Loucy (cell line): ENCODE measurements around the gene CD58.

ENCODE experiments used
- H2AFZ ChIP-seq: fragments of 200-600 bp; sonication (generic); 2 replicates; pipeline ENCODE4 v1.6.0; 2016; ENCODE audit warnings: antibody characterized with exemption, mild to moderate bottlenecking, low read length, moderate library complexity
- H3F3A ChIP-seq: fragments of 200-600 bp; 2 replicates; pipeline ENCODE4 v1.6.0; 2016; ENCODE audit warnings: antibody characterized with exemption, low read depth, mild to moderate bottlenecking
- H3K27me3 ChIP-seq: fragments of 200-600 bp; sonication (generic); 2 replicates; pipeline ENCODE4 v1.6.1; 2014; ENCODE audit warnings: low read length, mild to moderate bottlenecking; ENCODE audit not compliant: insufficient read depth, poor library complexity, severe bottlenecking
- H3K36me3 ChIP-seq: fragments of 200-600 bp; sonication (generic); 2 replicates; pipeline ENCODE4 v1.6.1; 2016; ENCODE audit warnings: low read length; ENCODE audit not compliant: insufficient read depth
- H3K4me1 ChIP-seq: fragments of 200-600 bp; sonication (generic); 2 replicates; pipeline ENCODE4 v1.5.1; 2014; ENCODE audit warnings: low read length, mild to moderate bottlenecking; ENCODE audit not compliant: insufficient read depth, poor library complexity, severe bottlenecking
- H3K4me2 ChIP-seq: fragments of 200-600 bp; sonication (generic); 2 replicates; pipeline ENCODE4 v1.6.0; 2014; ENCODE audit warnings: antibody characterized with exemption, low read length, low read depth, mild to moderate bottlenecking; ENCODE audit not compliant: poor library complexity, severe bottlenecking
- H3K4me3 ChIP-seq: fragments of 200-600 bp; sonication (generic); 2 replicates; pipeline ENCODE4 v1.5.1; 2014; ENCODE audit warnings: low read length, mild to moderate bottlenecking, mixed read lengths; ENCODE audit not compliant: poor library complexity, severe bottlenecking
- H3K79me2 ChIP-seq: fragments of 200-600 bp; sonication (generic); 2 replicates; pipeline ENCODE4 v1.6.1; 2014; ENCODE audit warnings: low read length; ENCODE audit not compliant: insufficient read depth
- H3K9ac ChIP-seq: fragments of 200-600 bp; sonication (generic); 2 replicates; pipeline ENCODE4 v1.6.0; 2014; ENCODE audit warnings: mild to moderate bottlenecking, low read depth, low read length, moderate library complexity; ENCODE audit not compliant: poor library complexity, severe bottlenecking
- H3K9me2 ChIP-seq: fragments of 200-600 bp; sonication (generic); replicated peaks from 2 replicates; pipeline ENCODE4 v1.6.1; 2016; ENCODE audit warnings: low read depth, low read length, mixed read lengths
- H3K9me3 ChIP-seq: fragments of 200-600 bp; sonication (generic); 2 replicates; pipeline ENCODE4 v1.6.1; 2014; ENCODE audit warnings: mild to moderate bottlenecking, antibody characterized with exemption, low read length, low read depth; ENCODE audit not compliant: insufficient read depth
- H4K20me1 ChIP-seq: fragments of 200-600 bp; sonication (generic); 2 replicates; pipeline ENCODE4 v1.6.0; 2014; ENCODE audit warnings: antibody characterized with exemption, low read length, mild to moderate bottlenecking; ENCODE audit not compliant: insufficient read depth, poor library complexity, severe bottlenecking
- CTCF ChIP-seq: fragments of 200-600 bp; sonication (generic); conservative IDR thresholded peaks from 2 replicates; pipeline ENCODE4 v1.5.1; 2014; ENCODE audit warnings: mild to moderate bottlenecking, antibody characterized with exemption, low read length
- EZH2phosphoT487 ChIP-seq: fragments of 200-600 bp; IDR thresholded peaks from 2 replicates; pipeline ENCODE4 v1.6.1; 2018; ENCODE audit warnings: antibody characterized with exemption, mild to moderate bottlenecking, moderate library complexity, borderline replicate concordance

Gene CD58

GRCh38 chr1:116534014-116534739 is 36.6 kb downstream of the CD58 start:
- Histone ChIP-seq H3K4me1 (no peaks in the 10 kb centered on the region), H3K4me3 (no peak overlapping the region), H3K9me3 (no peaks in the 10 kb centered on the region), H3K79me2 (no peaks in the 10 kb centered on the region), H3K9me2 (no peaks in the 10 kb centered on the region), H3K4me2 (no peak overlapping the region), H3F3A (no peaks in the 10 kb centered on the region), H3K36me3 (peaks cover 46% of the 10 kb centered on the region; the same call in 1 of the 2 replicates), H2AFZ (no peak overlapping the region), H3K27me3 (no peaks in the 10 kb centered on the region), H4K20me1 (peaks cover 3% of the 10 kb centered on the region), H3K9ac (no peak overlapping the region)
- TF ChIP-seq CTCF = no peak
- no peak for TF ChIP-seq EZH2phosphoT487

GRCh38 chr1:116533429-116533820 is 37.4 kb downstream of the CD58 start:
- H3K27me3 ChIP-seq = no peaks in the 10 kb centered on the region
- H3K4me2 ChIP-seq = no peak overlapping the region
- H3K9me3 ChIP-seq = no peaks in the 10 kb centered on the region

GRCh38 chr1:116532671-116533428 is 38.0 kb downstream of the CD58 start:
- H3F3A ChIP-seq = no peaks in the 10 kb centered on the region
- no peaks in the 10 kb centered on the region for H3K9me2 ChIP-seq
- H3K4me2 ChIP-seq = no peak overlapping the region
- H3K4me3 ChIP-seq = no peak overlapping the region
- H3K79me2 ChIP-seq = no peaks in the 10 kb centered on the region
- H3K9me3 ChIP-seq = no peaks in the 10 kb centered on the region
- no peak overlapping the region for H2AFZ ChIP-seq
- no peak overlapping the region for H3K9ac ChIP-seq
- peaks cover 40% of the 10 kb centered on the region; the same call in 1 of the 2 replicates for H3K36me3 ChIP-seq
- no peaks in the 10 kb centered on the region for H3K27me3 ChIP-seq
- H3K4me1 ChIP-seq = no peaks in the 10 kb centered on the region
- peaks cover 1% of the 10 kb centered on the region for H4K20me1 ChIP-seq
- no peak for TF ChIP-seq CTCF
- no peak for TF ChIP-seq EZH2phosphoT487

More at GRCh38 chr1:116533429-116533820, 37.4 kb downstream of the CD58 start:
- Histone ChIP-seq H3K36me3 (peaks cover 40% of the 10 kb centered on the region; the same call in 1 of the 2 replicates), H3K4me3 (no peak overlapping the region), H4K20me1 (peaks cover 3% of the 10 kb centered on the region), H3K9ac (no peak overlapping the region), H2AFZ (no peak overlapping the region), H3F3A (no peaks in the 10 kb centered on the region), H3K9me2 (no peaks in the 10 kb centered on the region), H3K4me1 (no peaks in the 10 kb centered on the region), H3K79me2 (no peaks in the 10 kb centered on the region)
- TF ChIP-seq EZH2phosphoT487 = no peak
- TF ChIP-seq CTCF = no peak
